Head of caudate nucleus (tissue), 42 donors: ENCODE measurements around the gene IRF8.
A peak's percentile ranks its signal among the peaks of the same experiment; 100 is the strongest.

ENCODE experiments used
- DNase-seq, 42 donors: peaks; one replicate each; pipeline versions ENCODE4 v3.0.0 to v3.0.0-alpha.2; 2020 to 2021; ENCODE audit warnings: mixed read lengths in 7 of 42
- intact Hi-C: fragments of 100-400 bp; cut with DNase I; formaldehyde crosslinking; loops from one replicate; pipeline ENCODE4 v1.15.0; 2022

The IRF8 gene

DNA sequence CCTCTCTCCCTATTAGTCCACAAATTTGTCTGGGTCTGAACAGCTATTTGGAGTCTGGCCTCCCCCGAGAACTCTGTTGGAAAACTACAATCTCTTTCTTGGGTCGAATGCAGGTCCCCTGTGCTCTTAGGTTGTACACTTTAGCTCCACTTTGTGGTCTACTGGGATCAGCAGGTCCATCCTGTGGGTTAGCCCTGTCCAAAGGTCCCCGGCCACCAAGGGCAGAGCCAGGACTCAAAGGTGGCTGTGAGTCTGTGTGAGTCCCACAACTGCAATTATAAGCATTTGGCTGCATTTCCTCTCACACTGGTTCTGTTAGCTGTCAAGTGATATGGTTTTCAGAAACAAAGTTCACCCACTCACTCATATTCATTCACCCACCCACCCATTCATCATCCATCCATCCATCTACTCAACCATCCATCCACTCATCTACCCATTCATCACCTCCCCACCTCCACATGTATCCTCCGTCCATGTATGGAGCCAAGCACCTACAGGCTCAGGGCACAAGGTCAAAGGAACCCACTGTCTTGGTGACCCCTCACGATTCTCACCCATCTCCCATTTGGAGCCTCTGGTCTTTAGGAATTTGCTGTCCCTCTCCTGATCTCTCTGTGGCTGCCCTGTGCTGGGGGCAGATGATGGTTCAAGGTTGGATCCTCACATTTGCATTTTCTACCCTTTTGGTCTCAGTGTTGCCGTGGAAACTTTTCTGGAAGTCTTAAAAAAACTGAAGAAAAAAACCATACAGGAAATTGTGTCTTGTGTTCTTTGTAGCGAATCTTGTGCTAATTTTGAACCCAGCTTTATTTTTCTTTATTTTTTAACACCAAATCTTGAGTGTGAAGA, 45.8 kb downstream of the IRF8 start:
- intact Hi-C loops, result no loop called here

DNA sequence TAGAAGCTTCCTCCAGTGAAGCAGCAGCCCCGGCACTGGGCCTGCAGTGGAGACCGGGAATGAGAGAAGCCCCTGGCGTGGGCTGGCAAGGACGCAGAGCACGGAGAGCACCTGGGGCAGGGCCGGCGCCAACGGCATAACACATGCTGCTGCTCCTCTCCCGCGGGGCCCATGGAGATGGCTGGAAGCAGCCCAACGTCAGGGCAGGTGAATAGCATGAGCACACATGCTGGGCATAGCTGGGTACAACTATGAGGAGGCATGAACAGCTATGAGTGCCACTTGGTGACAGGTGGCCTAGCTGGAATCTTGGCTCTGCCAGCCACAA, 46.4 kb downstream of the IRF8 start:
- no peak for DNase-seq
- intact Hi-C loops, result no loop called here

More for the DNA sequence above, 45.8 kb downstream of the IRF8 start:
- no peak for DNase-seq

DNA sequence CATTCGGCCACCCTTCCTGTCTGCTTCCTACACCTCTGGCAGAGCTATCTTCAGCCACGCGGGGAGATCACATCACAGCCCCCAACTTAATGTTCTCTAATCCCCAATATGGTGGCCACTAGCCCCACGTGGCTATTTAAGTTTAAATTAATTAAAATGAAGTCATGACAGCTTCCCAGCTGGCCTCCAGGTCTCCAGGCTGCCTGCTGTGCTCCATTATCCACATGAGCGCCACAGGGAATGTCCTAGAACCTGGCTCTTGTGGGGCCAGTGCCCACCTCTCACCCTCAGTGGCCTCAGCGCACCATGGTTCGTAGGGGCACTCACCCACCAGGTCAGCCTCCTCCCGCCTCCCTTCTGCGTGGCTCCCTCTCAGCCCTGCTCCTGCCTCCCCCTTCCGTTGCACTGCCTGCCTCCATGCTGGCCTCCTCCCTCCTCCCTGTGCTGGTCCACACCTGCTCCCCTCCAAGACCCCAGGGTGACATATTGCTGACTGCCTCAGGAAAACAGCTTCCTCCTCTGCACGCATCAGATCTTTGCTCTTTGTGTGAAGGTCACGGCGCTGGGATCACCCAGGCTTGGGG, 47.7 kb downstream of the IRF8 start:
- no peak for DNase-seq
- intact Hi-C loops, result no loop called here

DNA sequence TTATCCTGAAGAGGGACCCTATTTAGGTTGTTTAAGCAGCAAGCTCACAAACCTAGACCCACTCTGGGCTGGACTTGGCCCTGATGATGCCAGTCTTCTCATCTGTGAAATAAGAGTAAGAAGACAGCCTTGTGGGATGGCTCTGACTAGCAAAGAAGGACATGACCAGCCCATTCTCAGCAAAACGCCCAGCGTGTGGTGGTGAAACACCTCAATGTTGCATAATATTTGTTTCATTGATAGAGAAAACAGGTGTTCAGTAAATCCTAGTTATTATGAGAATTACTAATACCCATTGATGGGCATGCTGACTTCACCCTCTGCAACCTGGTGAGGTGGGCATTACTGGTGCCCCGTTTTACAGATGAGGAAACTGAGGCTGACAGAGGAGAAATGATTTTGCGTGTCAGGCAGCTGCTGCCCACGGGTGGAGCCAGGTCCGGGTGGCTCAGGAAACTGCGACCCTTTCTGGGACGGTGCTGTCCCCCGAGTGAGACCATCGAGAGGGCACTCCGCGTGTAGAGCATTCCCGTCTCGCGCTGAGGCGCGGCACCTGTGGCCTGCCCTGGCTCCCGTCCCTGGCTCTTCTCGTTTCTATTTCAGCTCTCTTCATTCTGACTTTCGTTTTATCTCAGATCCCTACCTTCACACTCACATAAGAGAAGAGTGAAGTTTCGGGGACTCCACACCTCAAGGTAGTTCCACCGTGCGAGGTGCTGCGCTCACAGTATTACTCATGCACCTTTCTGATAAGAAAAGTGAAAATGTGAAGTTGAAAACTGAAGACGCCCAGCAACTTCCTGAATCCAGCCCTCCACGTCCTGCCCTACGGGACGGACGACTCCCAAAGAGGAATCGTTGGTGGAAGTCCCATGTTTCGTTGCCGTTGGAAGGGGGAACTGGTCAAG, 48.5 kb downstream of the IRF8 start:
- intact Hi-C loops, result no loop called here
- no peak for DNase-seq

DNA sequence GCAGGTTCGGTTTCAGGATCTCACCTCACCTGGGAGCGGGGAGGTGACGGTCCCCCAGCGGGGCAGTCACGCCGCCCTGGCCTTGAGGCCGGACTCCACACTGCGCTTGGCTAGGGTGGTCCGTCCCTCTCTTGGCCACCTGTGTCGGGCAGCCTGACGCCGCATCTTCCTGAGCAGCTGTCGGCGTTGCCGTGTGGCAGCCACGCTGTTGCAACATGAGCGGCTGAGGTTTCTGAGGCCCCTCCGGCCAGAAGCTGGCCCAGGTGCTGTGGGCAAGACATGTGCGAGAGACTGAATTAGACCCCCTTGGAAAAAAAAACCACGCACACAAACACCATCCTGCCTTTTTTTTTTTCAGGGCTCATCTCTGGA, 49.2 kb downstream of the IRF8 start:
- DNase-seq, result no peak
- intact Hi-C loops, result no loop called here

DNA sequence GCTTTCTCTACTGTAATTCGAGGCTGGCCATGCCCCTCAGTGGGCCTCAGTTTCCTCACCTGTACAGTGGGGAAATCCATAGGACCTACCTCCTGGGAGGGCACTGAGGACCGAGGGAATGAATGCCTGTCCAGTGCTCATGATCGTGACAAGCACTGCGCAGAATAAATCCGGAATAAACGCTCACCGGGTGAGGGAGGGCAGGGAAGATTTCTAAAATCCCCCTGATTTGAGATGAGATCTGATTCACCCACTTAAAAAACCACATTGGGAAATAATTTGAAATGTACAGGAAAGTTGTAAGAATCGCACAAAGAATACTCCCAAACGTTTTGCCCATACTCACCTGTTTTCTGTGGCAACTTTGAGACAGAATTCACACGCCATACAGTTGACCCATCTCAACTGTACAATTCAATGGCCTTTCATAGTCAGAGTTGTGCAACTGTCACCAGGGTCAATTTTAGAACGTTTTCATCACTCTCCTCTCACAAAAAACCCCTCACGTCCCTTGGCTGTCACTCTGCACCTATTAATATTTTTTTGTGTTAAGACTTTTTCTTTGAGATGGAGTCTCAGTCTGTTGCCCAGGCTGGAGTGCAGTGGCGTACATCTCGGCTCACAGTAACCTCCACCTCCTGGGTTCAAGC, 49.8 kb downstream of the IRF8 start:
- DNase-seq, result no peak

DNA sequence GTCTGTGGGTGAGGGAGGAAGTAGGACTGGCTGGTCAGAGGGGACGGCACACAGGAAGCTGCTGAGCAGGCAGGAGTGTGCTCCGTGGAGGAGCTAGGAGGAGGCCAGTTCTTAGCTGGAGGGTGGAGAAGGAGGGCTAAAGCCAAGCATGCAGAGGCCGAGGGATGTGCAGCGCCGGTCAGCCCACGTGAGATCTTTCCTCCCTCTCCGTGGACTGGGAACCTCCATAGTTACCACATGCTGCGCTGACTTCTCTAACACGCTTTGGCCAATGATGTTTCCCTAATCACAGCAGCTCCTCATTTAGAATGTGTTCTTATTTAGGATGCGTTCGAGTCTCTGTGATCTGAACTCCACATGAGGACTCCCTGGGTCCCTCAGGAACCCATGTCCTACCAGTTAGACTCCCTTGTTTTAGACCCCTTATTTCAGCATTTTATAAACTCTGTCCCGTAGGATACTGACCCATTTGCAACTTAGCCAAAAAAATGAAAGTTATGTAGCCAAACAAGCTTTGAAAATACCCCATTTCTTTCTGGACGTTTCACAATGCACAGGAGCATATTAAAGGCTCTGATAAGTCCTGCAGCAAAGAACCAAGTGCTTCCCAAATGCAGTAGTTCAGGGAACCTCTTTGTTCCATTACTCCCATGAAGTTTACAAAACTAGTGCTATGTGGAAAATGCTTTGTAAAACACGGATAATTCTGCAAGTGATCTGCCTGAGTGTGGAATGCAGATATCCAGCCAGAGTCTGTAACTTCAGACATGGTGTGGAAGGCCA, 51.4 kb downstream of the IRF8 start:
- DNase-seq, result no peak
- intact Hi-C loops, result no loop called here

More for the DNA sequence above, 49.8 kb downstream of the IRF8 start:
- intact Hi-C loops, result no loop called here

DNA sequence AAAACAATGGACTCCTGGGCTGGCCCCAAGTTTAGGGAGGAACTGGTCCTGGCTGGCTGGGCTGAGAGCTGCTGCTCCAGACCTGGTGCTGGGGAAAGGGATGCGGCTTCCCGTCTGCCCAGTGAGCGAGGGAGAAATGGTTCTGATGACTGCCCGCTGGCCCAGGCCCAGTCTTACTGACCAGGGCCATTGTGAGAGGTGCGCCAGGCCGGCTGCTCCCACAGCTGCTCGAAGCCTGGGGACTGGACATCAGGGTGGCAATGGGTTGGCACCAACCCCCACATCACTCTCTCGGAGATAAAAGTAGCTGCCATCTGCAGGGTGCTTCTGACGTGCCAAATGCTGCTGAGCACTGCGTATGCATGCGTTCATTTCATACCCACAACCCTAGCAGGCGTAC, 53.2 kb downstream of the IRF8 start:
- no peak for DNase-seq
- intact Hi-C loops, result no loop called here

DNA sequence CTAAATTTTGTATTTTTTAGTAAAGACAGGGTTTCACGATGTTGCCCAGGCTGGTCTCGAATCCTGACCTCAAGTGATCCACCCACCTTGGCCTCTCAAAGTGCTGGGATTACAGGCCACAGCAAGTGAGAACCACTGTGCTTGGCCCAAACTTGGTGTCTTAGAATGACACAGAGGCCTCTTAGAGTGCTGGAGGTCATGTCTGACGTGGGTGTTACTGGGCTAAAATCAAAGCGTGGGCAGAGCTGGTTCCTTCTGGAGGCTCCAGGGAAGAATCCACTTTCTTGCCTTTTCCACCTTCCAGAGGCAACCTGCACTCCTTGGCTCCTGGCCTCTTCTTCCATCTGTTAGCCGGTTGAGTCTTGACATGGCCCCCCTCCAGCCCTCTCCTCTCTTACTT, 53.8 kb downstream of the IRF8 start:
- DNase-seq, result no peak
- intact Hi-C loops, result no loop called here

DNA sequence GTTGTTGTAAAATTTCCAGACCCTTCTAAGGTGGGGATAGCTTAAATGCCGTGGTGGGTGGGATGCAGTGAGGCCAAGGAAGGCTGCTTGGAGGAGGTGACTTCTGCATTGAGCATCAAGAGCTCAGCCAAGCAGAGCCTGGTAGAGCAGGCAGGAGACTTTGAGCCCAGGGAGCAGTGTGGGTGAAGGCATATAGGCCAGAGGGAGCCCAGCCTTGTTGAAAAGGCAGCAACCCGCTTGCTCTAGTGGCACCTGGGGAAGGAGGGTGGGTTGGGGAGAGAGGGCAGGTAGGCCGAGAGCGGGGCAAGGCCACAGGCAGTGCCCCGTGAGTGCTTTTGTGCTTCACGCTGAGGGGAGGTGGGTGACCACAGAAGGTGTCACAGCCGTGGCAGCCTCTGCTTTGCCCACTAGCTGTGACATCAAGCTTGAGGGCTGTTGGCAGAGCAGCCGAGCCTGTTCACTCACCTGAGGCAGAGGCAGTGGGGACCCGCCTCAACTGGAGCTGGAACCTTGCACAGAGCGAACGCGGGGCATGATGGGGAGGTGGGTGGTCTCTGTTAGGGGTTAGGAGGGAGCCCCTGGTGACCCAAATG, 56.1 kb downstream of the IRF8 start:
- no peak for DNase-seq
- intact Hi-C loops, result no loop called here

DNA sequence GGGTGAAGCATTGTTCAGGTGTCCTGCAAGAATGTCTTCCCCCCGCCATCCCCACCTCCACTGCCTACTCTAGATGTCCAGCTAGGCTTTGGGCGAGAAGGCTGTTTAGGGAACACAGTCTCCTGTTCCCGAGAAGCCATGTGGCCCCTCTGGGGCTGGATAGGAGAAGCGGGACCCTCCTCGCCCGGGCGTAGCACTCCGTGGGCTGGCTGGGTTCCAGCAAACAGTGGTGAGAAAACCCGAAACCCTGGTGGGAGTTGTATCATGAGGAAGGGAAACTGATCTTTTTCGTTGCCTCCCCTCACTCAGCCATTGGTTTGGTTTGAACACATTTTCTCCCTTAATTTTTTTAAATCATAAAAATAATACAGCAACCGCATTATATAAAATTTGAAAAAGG, 56.6 kb downstream of the IRF8 start:
- intact Hi-C loops, result no loop called here
- DNase-seq, result peak in 4 of 42 donors; percentile 20 to 24 (median 23)

DNA sequence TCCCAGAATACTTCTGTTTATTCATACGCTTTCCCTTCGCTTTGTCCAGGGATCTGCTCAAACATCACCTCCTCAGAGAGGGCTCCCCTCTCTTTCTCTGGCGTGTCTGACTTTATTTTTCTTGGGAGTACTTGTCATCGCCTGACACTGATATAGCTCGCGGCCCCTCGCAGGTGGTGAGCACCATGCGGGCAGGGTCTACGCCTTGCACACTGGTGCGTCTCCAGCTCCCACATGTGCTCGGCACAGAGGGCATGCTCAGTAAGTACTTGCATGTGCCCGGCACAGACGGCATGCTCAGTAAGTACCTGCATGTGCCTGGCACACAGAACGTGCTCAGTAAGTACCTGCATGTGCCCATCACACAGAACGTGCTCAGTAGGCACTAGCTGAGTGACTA, 57.5 kb downstream of the IRF8 start:
- intact Hi-C loops, result no loop called here
- DNase-seq, result no peak

DNA sequence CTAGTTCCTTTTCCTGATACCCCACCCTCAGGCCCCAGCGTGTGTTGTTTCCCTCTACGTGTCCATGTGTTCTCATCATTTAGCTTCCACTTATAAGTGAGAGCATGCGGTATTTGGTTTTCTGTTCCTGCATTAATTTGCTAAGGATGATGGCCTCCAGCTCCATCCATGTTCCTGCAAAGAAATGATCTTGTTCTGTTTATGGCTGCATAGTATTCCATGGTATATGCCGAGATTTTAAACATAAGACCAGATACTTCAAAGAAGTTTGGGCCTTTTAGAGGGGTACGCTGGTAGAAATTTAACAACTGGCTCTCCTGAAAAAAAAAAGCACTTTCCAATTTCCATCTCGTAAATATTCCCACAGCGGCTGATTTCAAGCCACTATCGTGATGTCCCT, 59.8 kb downstream of the IRF8 start:
- no peak for DNase-seq
- intact Hi-C loops, result no loop called here

DNA sequence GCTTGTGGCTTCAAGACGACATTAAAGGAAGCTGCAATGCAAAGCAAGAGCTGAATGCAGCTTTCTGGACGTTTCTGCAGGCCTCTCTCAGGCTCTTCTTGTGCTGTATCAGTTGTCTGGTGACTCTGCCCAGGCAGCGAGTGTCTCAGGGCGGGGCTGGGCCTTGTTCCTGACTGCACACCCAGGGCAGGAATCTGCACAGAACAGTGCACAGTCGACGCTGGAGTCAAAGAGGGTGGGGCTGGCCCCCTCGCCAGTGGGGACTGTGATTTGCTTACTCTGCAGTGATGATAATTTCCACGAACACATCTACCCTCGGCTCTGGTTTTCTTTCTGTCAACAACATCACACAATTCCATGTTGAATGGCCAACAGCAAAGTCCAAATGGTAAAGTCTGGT, 60.7 kb downstream of the IRF8 start:
- DNase-seq, result no peak

DNA sequence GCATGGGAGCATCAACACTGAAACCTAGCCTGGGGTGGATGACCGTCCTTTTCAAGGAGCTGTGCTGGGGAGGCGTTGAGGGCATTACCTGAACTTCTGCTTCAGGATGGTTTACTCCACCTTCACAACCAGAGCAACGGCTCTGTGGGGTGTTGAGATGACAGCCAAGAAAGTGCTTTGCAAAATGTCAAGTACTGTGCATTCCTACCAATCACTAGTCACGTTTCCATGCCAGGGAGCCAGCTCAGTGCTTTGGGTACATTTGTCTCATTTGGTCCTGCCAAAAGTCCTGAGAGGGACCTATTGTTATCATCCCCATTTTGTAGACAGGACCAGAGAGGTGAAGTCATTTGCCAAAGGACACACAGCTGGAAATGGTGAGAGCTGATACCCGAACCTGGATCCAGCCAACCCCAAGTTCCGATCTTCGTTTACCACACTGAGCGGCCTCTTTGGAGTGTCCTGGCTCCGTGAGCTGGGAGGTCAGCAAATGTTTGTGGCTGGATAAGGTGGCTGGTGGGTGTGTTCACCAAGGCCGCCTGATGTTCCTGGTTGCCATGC, 61.6 kb downstream of the IRF8 start:
- intact Hi-C loops, result no loop called here
- DNase-seq, result no peak

More for the DNA sequence above, 60.7 kb downstream of the IRF8 start:
- intact Hi-C loops, result no loop called here

DNA sequence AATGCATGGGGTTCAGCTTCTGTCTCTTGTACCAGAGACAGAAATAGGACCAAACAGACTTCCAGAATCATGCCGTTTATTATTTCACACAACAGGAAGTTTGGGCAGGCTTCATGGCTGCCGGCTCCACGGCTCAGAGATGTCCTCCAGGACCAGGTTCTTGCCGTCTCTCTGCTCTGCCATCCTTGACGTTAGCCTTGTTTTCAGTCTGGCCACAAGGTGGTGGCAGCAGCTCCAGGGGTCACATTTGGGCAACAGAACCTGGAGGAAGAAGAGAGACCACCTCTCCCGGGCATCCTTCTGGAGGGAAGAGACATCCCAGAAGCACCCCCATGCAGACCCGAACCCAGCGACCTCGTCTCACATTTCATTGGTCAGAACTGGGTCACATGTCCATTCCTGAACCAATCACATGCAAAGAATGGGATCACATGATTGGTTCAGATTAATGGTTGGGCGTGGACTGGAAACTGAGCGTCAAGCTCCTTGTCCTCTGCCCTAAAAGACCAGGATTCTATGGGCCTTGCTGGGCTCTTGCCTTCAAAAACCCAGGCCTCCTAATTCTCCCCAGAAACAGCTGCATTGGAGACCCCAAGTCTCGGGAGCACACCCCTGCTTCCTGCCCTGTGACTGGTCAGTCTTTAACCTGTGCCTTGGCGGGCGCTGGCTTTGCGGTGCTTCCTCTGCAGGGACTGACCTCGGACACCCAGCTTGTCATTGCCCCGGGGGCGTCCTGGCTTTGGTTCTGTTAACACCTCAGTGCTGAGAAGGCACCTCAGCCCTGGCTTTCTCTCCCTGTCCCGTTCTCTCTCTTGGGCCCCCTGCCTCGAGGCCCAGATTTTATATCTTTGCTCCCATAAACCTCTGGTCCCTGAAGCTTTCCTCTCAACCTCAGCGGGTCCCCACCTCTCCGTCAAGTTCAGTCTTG, 63.3 kb downstream of the IRF8 start:
- DNase-seq, result no peak
- intact Hi-C loops, result no loop called here

DNA sequence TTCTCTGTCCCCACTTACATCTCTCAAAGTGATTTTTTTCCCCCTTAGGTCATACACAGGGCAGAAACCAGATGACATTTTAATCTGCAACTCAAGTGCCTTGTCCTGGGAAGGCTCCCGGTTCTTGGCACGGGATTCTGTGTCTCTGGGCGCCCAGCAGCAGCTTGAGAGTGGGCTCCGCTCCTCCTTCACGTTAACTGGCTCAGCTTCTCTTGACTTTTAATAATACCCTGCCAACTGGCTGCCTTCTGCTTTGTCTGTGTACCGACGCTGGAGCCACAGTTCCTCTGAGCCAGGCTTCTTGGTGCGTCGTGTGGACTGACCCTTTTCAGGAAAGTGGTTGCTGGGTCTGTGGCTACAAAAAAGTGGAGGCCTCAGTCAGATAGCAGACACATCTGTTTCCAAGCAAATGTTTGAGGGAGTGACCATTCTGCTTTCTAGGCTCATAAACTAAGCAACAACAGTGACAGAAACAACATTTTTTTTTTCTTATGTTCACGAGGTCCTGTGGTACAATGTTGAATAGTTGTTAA, 64.9 kb downstream of the IRF8 start:
- intact Hi-C loops, result no loop called here
- DNase-seq, result peak in 5 of 42 donors; percentile 11 to 40 (median 23)
